ENCODE results near the gene RPS15.

RPS15 gene

GRCh38 chr19:1471010-1471514, 32.9 kb downstream of the RPS15 start:
- no peak overlapping the region for H3K4me3 ChIP-seq (replicated peaks; ENCODE audit: low read depth, low read length)
- no peak for DNase-seq (ENCODE audit: extremely low read depth, low read depth)
- TF ChIP-seq CTCF (IDR thresholded peaks at IDR 0.05; ENCODE audit: low read depth, low read length, missing control alignments), result no peak

- TF ChIP-seq CTCF (IDR thresholded peaks at IDR 0.05; ENCODE audit: low read depth, low read length, missing control alignments), result peak; percentile 21
- H3K4me3 ChIP-seq (replicated peaks; ENCODE audit: low read depth, low read length), result no peak overlapping the region
- DNase-seq (ENCODE audit: extremely low read depth, low read depth), result no peak
Measured at GRCh38 chr19:1471515-1472160, 33.4 kb downstream of the RPS15 start.

GRCh38 chr19:1472231-1473084, 34.3 kb downstream of the RPS15 start:
- DNase-seq (ENCODE audit: extremely low read depth, low read depth), result no peak
- TF ChIP-seq CTCF (IDR thresholded peaks at IDR 0.05; ENCODE audit: low read depth, low read length, missing control alignments), result no peak

GRCh38 chr19:1473085-1473851, 35.1 kb downstream of the RPS15 start:
- no peak for DNase-seq (ENCODE audit: extremely low read depth, low read depth)
- H3K4me3 ChIP-seq (replicated peaks; ENCODE audit: low read depth, low read length), result no peak overlapping the region
- TF ChIP-seq CTCF (IDR thresholded peaks at IDR 0.05; ENCODE audit: low read depth, low read length, missing control alignments), result no peak

More at GRCh38 chr19:1472231-1473084, 34.3 kb downstream of the RPS15 start:
- H3K4me3 ChIP-seq (replicated peaks; ENCODE audit: low read depth, low read length), result no peak overlapping the region

GRCh38 chr19:1474011-1474764, 36.0 kb downstream of the RPS15 start:
- no peak for DNase-seq (ENCODE audit: extremely low read depth, low read depth)
- H3K4me3 ChIP-seq (replicated peaks; ENCODE audit: low read depth, low read length), result no peak overlapping the region
- TF ChIP-seq CTCF (IDR thresholded peaks at IDR 0.05; ENCODE audit: low read depth, low read length, missing control alignments), result no peak

- H3K4me3 ChIP-seq (replicated peaks; ENCODE audit: low read depth, low read length), result no peak overlapping the region
- no peak for DNase-seq (ENCODE audit: extremely low read depth, low read depth)
- no peak for TF ChIP-seq CTCF (IDR thresholded peaks at IDR 0.05; ENCODE audit: low read depth, low read length, missing control alignments)
Measured at GRCh38 chr19:1474765-1475351, 36.7 kb downstream of the RPS15 start.
